A549 (cell line): ENCODE results near the gene ABCA13. TPM values are rescaled to one million over a fixed set of nuclear protein-coding genes. Genes with fewer than 3 reads are reported as not detected.

Experiments
- ATAC-seq, 2 experiments: fragments of 200-7000 bp in 1 of 2; fragments of >200 bp in 1 of 2; cut with Nextera tagmentation in 1 of 2; cut with Tn5 transposase in 1 of 2; 3 replicates each; pipeline versions ENCODE4 v1.8.0 to v1.9.1; 2018 to 2020; ENCODE audit warnings: mild to moderate bottlenecking in 1 of 2, moderate library complexity in 1 of 2
- CTCF ChIA-PET: fragments of 300-600 bp; sonication (Branson Sonifier 250); formaldehyde crosslinking; extraction: SDS; loops from one replicate; lab custom pipeline; 2021; ENCODE audit warnings: antibody characterized with exemption, inconsistent platforms; lab: Yijun Ruan, JAX
- POLR2A ChIA-PET: fragments of 350-600 bp; formaldehyde crosslinking; extraction: SDS; loops from one replicate; lab custom pipeline; 2021; ENCODE audit warnings: antibody characterized with exemption, inconsistent platforms; lab: Yijun Ruan, JAX
- DNase-seq, 2 experiments: peaks; one replicate each; pipeline versions ENCODE4 v3.0.0 to v3.0.0-alpha.2; 2011 to 2016; ENCODE audit warnings: low read depth in 1 of 2, low spot score in 1 of 2
- FAIRE-seq: peaks from 2 replicates; lab custom pipeline; 2011; peaks lifted over from hg19 to GRCh38; lab: Jason Lieb, UNC
- H3K27ac ChIP-seq, 2 experiments: fragments of >200 bp; sonication (Bioruptor Twin); formaldehyde crosslinking; 3 replicates each; pipeline ENCODE4 v1.5.1; 2016 to 2017
- H3K4me1 ChIP-seq: fragments of >200 bp; sonication (Bioruptor Twin); formaldehyde crosslinking; 3 replicates; pipeline ENCODE4 v1.6.1; 2016
- H3K4me2 ChIP-seq: fragments of >200 bp; sonication (Bioruptor Twin); formaldehyde crosslinking; 3 replicates; pipeline ENCODE4 v1.6.1; 2016
- H3K4me3 ChIP-seq: fragments of >200 bp; sonication (Bioruptor Twin); formaldehyde crosslinking; 3 replicates; pipeline ENCODE4 v1.5.1; 2016
- H3K9me3 ChIP-seq: fragments of >200 bp; sonication (Bioruptor Twin); formaldehyde crosslinking; 3 replicates; pipeline ENCODE4 v1.6.1; 2016
- BHLHE40 ChIP-seq: IDR thresholded peaks from 2 replicates; pipeline ENCODE4 v1.6.1; 2012; ENCODE audit warnings: low read depth, low read length, inconsistent platforms
- CBX8 ChIP-seq: fragments of 200-600 bp; sonication (generic); IDR thresholded peaks from 2 replicates; pipeline ENCODE4 v1.6.1; 2016
- CTCF ChIP-seq: fragments of >200 bp; sonication (Bioruptor Twin); formaldehyde crosslinking; IDR thresholded peaks from 3 replicates; pipeline ENCODE4 v1.5.1; 2016
- E2F6 ChIP-seq: IDR thresholded peaks from 2 replicates; pipeline ENCODE4 v1.6.1; 2012; ENCODE audit warnings: low read depth, borderline replicate concordance
- EHMT2 ChIP-seq: fragments of 200-600 bp; sonication (generic); IDR thresholded peaks from 2 replicates; pipeline ENCODE4 v1.6.1; 2016; ENCODE audit warnings: antibody characterized with exemption, low read depth, mild to moderate bottlenecking, moderate library complexity
- EP300 ChIP-seq, 2 experiments: fragments of >200 bp; sonication (Bioruptor Twin); formaldehyde crosslinking; IDR thresholded peaks; 2 replicates in 1 of 2; 3 replicates in 1 of 2; pipeline ENCODE4 v1.6.1; 2016 to 2017
- ESRRA ChIP-seq: fragments of 150-350 bp; IDR thresholded peaks from 2 replicates; pipeline ENCODE4 v1.6.1; 2014; ENCODE audit warnings: mild to moderate bottlenecking, low read length, borderline replicate concordance
- FOSB ChIP-seq: fragments of 250-450 bp; sonication (Bioruptor Pico); IDR thresholded peaks from 2 replicates; pipeline ENCODE4 v1.5.0; 2020; ENCODE audit warnings: mild to moderate bottlenecking, moderate library complexity
- FOXS1 ChIP-seq: fragments of 250-450 bp; sonication (Bioruptor Pico); IDR thresholded peaks from 2 replicates; pipeline ENCODE4 v1.5.0; 2020; ENCODE audit warnings: mild to moderate bottlenecking, moderate library complexity
- HDAC2 ChIP-seq: fragments of 200-600 bp; sonication (generic); IDR thresholded peaks from 2 replicates; pipeline ENCODE4 v1.6.1; 2016
- HES2 ChIP-seq: fragments of >200 bp; sonication (Bioruptor Twin); formaldehyde crosslinking; IDR thresholded peaks from 2 replicates; pipeline ENCODE4 v1.6.1; 2016
- HMGXB4 ChIP-seq: fragments of 250-450 bp; sonication (Bioruptor Pico); IDR thresholded peaks from 2 replicates; pipeline ENCODE4 v1.5.0; 2021; ENCODE audit warnings: mild to moderate bottlenecking, moderate library complexity, borderline replicate concordance
- HOXA7 ChIP-seq: fragments of 250-450 bp; sonication (Bioruptor Pico); IDR thresholded peaks from 2 replicates; pipeline ENCODE4 v1.5.0; 2020; ENCODE audit warnings: mild to moderate bottlenecking, moderate library complexity
- HOXB13 ChIP-seq: fragments of 250-450 bp; sonication (Bioruptor Pico); IDR thresholded peaks from 2 replicates; pipeline ENCODE4 v1.5.0; 2020; ENCODE audit warnings: low read depth, mild to moderate bottlenecking, moderate library complexity
- HOXB5 ChIP-seq: fragments of 250-450 bp; sonication (Bioruptor Pico); IDR thresholded peaks from 2 replicates; pipeline ENCODE4 v1.5.0; 2020; ENCODE audit warnings: mild to moderate bottlenecking, moderate library complexity
- JUNB ChIP-seq: fragments of >200 bp; sonication (Bioruptor Twin); formaldehyde crosslinking; IDR thresholded peaks from 2 replicates; pipeline ENCODE4 v1.6.1; 2016
- KDM5A ChIP-seq: fragments of 200-600 bp; sonication (generic); IDR thresholded peaks from 2 replicates; pipeline ENCODE4 v1.6.1; 2016; ENCODE audit warnings: antibody characterized with exemption, mild to moderate bottlenecking
- MAFK ChIP-seq: fragments of 450-650 bp; IDR thresholded peaks from 2 replicates; pipeline ENCODE4 v1.6.1; 2014; ENCODE audit not compliant: partially characterized antibody
- REST ChIP-seq: fragments of 200-600 bp; sonication (generic); IDR thresholded peaks from 2 replicates; pipeline ENCODE4 v1.6.1; 2016; ENCODE audit warnings: antibody characterized with exemption, mild to moderate bottlenecking, moderate library complexity
- RFX5 ChIP-seq: fragments of 450-650 bp; IDR thresholded peaks from 2 replicates; pipeline ENCODE4 v1.7.1; 2014; ENCODE audit warnings: antibody characterized with exemption, mild to moderate bottlenecking, moderate library complexity
- RNF2 ChIP-seq: fragments of 200-600 bp; sonication (generic); IDR thresholded peaks from 2 replicates; pipeline ENCODE4 v1.6.1; 2016; ENCODE audit warnings: low read depth, mild to moderate bottlenecking, antibody characterized with exemption, moderate library complexity, borderline replicate concordance
- SREBF2 ChIP-seq: fragments of 450-650 bp; IDR thresholded peaks from 2 replicates; pipeline ENCODE4 v1.6.1; 2014; ENCODE audit warnings: mild to moderate bottlenecking, moderate library complexity
- USF2 ChIP-seq: fragments of 450-650 bp; IDR thresholded peaks from 2 replicates; pipeline ENCODE4 v1.6.1; 2014; ENCODE audit warnings: antibody characterized with exemption
- ZSCAN20 ChIP-seq: fragments of 250-450 bp; sonication (Bioruptor Pico); IDR thresholded peaks from 2 replicates; pipeline ENCODE4 v1.8.0; 2022; ENCODE audit warnings: mild to moderate bottlenecking, moderate library complexity
- WGBS: methylation state at CpG from one replicate; pipeline ENCODE4 v1.1.6; 2017; ENCODE audit errors: missing lambda C conversion rate; 5-methylcytosine and 5-hydroxymethylcytosine counted together
- polyA plus RNA-seq, 4 experiments: library from polyadenylated mRNA; depleted of rRNA in 3 of 4; stranded (reverse); fragments of >200 nt; fragmentation: RNase III in 1 of 4; extraction: RNeasy Plus Mini Kit Qiagen cat#74134 plus additional on column Dnase treatment in 1 of 4; gene quantifications; 2 replicates in 3 of 4; 3 replicates in 1 of 4; pipeline ENCODE4 v1.2.3, GENCODE V29; 2011 to 2017

ABCA13 gene
- polyA plus RNA-seq, 2 of the 4 experiments (the other 2 are of a cell fraction), result 0.01 TPM; not detected in 1

GRCh38 chr7:48380921-48381320 is 209.7 kb downstream of the ABCA13 start (continued):
- no peak for TF ChIP-seq HMGXB4 (CRISPR knock-in tag)
- no peak for TF ChIP-seq MAFK
- no peak for TF ChIP-seq CBX8

GRCh38 chr7:48381571-48381970 is 210.3 kb downstream of the ABCA13 start:
- Histone ChIP-seq H3K4me2 (no peak overlapping the region), H3K4me3 (no peak overlapping the region), H3K4me1 (no peaks in the 10 kb centered on the region), H3K9me3 (no peaks in the 10 kb centered on the region), H3K27ac (no peak overlapping the region)
- FAIRE-seq (no peak), ATAC-seq (no peak), DNase-seq (no peak)
- no peak for TF ChIP-seq SREBF2
- CTCF ChIA-PET, result no interaction called here
- POLR2A ChIA-PET, result no interaction called here
- WGBS, result 50% methylated on average over 8 of the region's 8 CpGs

GRCh38 chr7:48384180-48384752 is 213.0 kb downstream of the ABCA13 start:
- FAIRE-seq, result no peak
- no peak for ATAC-seq
- Histone ChIP-seq H3K4me2 (no peak overlapping the region), H3K4me1 (no peaks in the 10 kb centered on the region), H3K4me3 (no peak overlapping the region), H3K27ac (no peak overlapping the region), H3K9me3 (no peaks in the 10 kb centered on the region)
- TF ChIP-seq CTCF, result no peak
- TF ChIP-seq HES2, result no peak
- WGBS, result 42% methylated on average over 6 of the region's 6 CpGs
- POLR2A ChIA-PET, result no interaction called here
- DNase-seq, result no peak
- CTCF ChIA-PET, result no interaction called here

GRCh38 chr7:48387932-48388331 is 216.7 kb downstream of the ABCA13 start:
- ChIA-PET POLR2A (no interaction called here), CTCF (interaction anchor here (1.0 kb wide), 1 partner anchor 89 kb away, joined by 3 read pairs; no protein-coding TSS in a partner anchor)
- TF ChIP-seq JUNB, result no peak
- TF ChIP-seq E2F6, result no peak
- TF ChIP-seq FOXS1, result no peak
- TF ChIP-seq FOSB (CRISPR knock-in tag), result no peak
- TF ChIP-seq HDAC2, result no peak
- TF ChIP-seq SREBF2, result no peak
- TF ChIP-seq USF2, result no peak
- no peak for TF ChIP-seq HOXB13 (CRISPR knock-in tag)
- TF ChIP-seq HOXA7 (CRISPR knock-in tag), result no peak
- no peak for TF ChIP-seq ZSCAN20 (CRISPR knock-in tag)
- TF ChIP-seq EHMT2, result no peak
- no peak for TF ChIP-seq RNF2
- TF ChIP-seq REST, result no peak
- TF ChIP-seq CBX8, result no peak
- TF ChIP-seq ESRRA, result no peak
- TF ChIP-seq EP300 (IDR thresholded peaks at IDR 0.05), result no peak
- no peak for TF ChIP-seq HOXB5 (CRISPR knock-in tag)
- TF ChIP-seq BHLHE40, result no peak
- no peak for TF ChIP-seq KDM5A
- TF ChIP-seq RFX5, result no peak
- no peak overlapping the region for H3K4me2 ChIP-seq
- H3K27ac ChIP-seq, result no peak overlapping the region
- ATAC-seq, result no peak
- H3K4me3 ChIP-seq, result no peak overlapping the region
- no peaks in the 10 kb centered on the region for H3K4me1 ChIP-seq
- 0 out of 3 replicates have a peak, but pooled peaks cover 4% of the 10 kb centered on the region for H3K9me3 ChIP-seq
- no peak for DNase-seq
- 16% methylated on average over 2 of the region's 2 CpGs for whole genome bisulfite sequencing
- no peak for FAIRE-seq
